H1 (cell line): ENCODE results near the gene ZNF546. TPM values are rescaled to one million over a fixed set of nuclear protein-coding genes. Genes with fewer than 3 reads are reported as not detected.

Experiments used
- CTCF ChIA-PET: fragments of 300-600 bp; sonication (Branson Sonifier 250); formaldehyde crosslinking; loops from one replicate; lab custom pipeline; 2021; ENCODE audit not compliant: partially characterized antibody; lab: Charles Lee
- POLR2A ChIA-PET: fragments of 300-600 bp; sonication (Branson Sonifier 250); formaldehyde crosslinking; loops from one replicate; lab custom pipeline; 2021; ENCODE audit warnings: inconsistent platforms; ENCODE audit not compliant: partially characterized antibody; lab: Charles Lee
- DNase-seq, 2 experiments: peaks; one replicate each; pipeline versions ENCODE4 v3.0.0 to v3.0.0-alpha.2; 2010 to 2022; ENCODE audit warnings: low spot score in 2 of 2, low read depth in 1 of 2, mixed read lengths in 1 of 2
- FAIRE-seq: peaks from 2 replicates; lab custom pipeline; 2011; peaks lifted over from hg19 to GRCh38; lab: Jason Lieb, UNC
- H2AFZ ChIP-seq: 2 replicates; pipeline ENCODE4 v1.8.1; 2012; ENCODE audit warnings: low read length, inconsistent platforms
- H2AK5ac ChIP-seq: 2 replicates; pipeline ENCODE4 v1.6.1; 2013; ENCODE audit warnings: low read depth, low read length
- H2BK120ac ChIP-seq: replicated peaks from 2 replicates; pipeline ENCODE3; 2013; ENCODE audit warnings: low read depth, low read length, inconsistent platforms
- H2BK12ac ChIP-seq: 2 replicates; pipeline ENCODE4 v1.6.1; 2013; ENCODE audit warnings: low read depth, low read length
- H2BK15ac ChIP-seq: 2 replicates; pipeline ENCODE4 v1.6.1; 2013; ENCODE audit warnings: low read length
- H2BK20ac ChIP-seq: 2 replicates; pipeline ENCODE4 v1.6.1; 2013; ENCODE audit warnings: low read length
- H2BK5ac ChIP-seq: 2 replicates; pipeline ENCODE4 v1.6.1; 2013; ENCODE audit warnings: low read depth, low read length
- H3K14ac ChIP-seq: 2 replicates; pipeline ENCODE4 v1.6.1; 2013; ENCODE audit warnings: inconsistent platforms; ENCODE audit not compliant: insufficient read length
- H3K18ac ChIP-seq: 2 replicates; pipeline ENCODE4 v1.6.1; 2013; ENCODE audit warnings: low read length; ENCODE audit errors: extremely low read depth
- H3K23ac ChIP-seq: 2 replicates; pipeline ENCODE4 v1.6.1; 2013; ENCODE audit warnings: inconsistent platforms; ENCODE audit not compliant: insufficient read length
- H3K23me2 ChIP-seq: 2 replicates; pipeline ENCODE4 v1.6.1; 2013; ENCODE audit warnings: low read depth, low read length
- H3K27ac ChIP-seq: 2 replicates; pipeline ENCODE4 v1.6.1; 2011; ENCODE audit warnings: low read depth, low read length, inconsistent platforms
- H3K27me3 ChIP-seq, 4 experiments: replicated peaks in 1 of 4; 1 replicate in 1 of 4; 2 replicates in 3 of 4; pipeline versions ENCODE4 v1.6.1 to v1.8.1; 2011 to 2013; ENCODE audit warnings: low read length in 3 of 4, mild to moderate bottlenecking in 3 of 4, inconsistent platforms in 2 of 4, mixed read lengths in 2 of 4, moderate library complexity in 1 of 4; ENCODE audit not compliant: control insufficient read depth in 3 of 4, insufficient read depth in 3 of 4; ENCODE audit errors: extremely low read depth in 1 of 4
- H3K36me3 ChIP-seq, 4 experiments: 2 replicates each; pipeline versions ENCODE4 v1.6.1 to v1.8.1; 2011 to 2013; ENCODE audit warnings: mild to moderate bottlenecking in 4 of 4, low read length in 3 of 4, moderate library complexity in 2 of 4, control low read depth in 1 of 4, inconsistent platforms in 1 of 4; ENCODE audit not compliant: insufficient read depth in 4 of 4, control insufficient read depth in 2 of 4
- H3K4ac ChIP-seq: replicated peaks from 2 replicates; pipeline ENCODE3; 2013; ENCODE audit warnings: low read length, low read depth, mixed read lengths, inconsistent platforms; ENCODE audit not compliant: insufficient read length
- H3K4me1 ChIP-seq, 4 experiments: replicated peaks in 1 of 4; 1 replicate in 1 of 4; 2 replicates in 3 of 4; pipeline versions ENCODE4 v1.6.1 to v1.8.1; 2011 to 2013; ENCODE audit warnings: low read length in 3 of 4, inconsistent platforms in 2 of 4, mixed read lengths in 1 of 4; ENCODE audit not compliant: insufficient read depth in 4 of 4, control insufficient read depth in 3 of 4
- H3K4me2 ChIP-seq, 2 experiments: 2 replicates each; pipeline versions ENCODE4 v1.6.1 to v1.8.1; 2011 to 2013; ENCODE audit warnings: low read depth in 2 of 2, low read length in 2 of 2, control low read depth in 1 of 2, inconsistent platforms in 1 of 2, mild to moderate bottlenecking in 1 of 2; ENCODE audit not compliant: insufficient read depth in 1 of 2
- H3K4me3 ChIP-seq, 4 experiments: fragments of 200-600, 300-600 bp in 1 of 4; sonication (generic), shearing (Covaris generic), sonication (Bioruptor Twin) in 1 of 4; 2 replicates each; pipeline versions ENCODE4 v1.5.1 to v1.8.1; 2011 to 2016; ENCODE audit warnings: low read length in 4 of 4, low read depth in 3 of 4, control low read depth in 2 of 4, inconsistent platforms in 2 of 4, mild to moderate bottlenecking in 2 of 4, mixed read lengths in 1 of 4, moderate library complexity in 1 of 4; ENCODE audit not compliant: insufficient read depth in 2 of 4; ENCODE audit errors: extremely low read depth in 1 of 4
- H3K56ac ChIP-seq: replicated peaks from 2 replicates; pipeline ENCODE3; 2013; ENCODE audit warnings: low read depth, mild to moderate bottlenecking, mixed read lengths, low read length, inconsistent platforms; ENCODE audit not compliant: insufficient read length
- H3K79me1 ChIP-seq: 2 replicates; pipeline ENCODE4 v1.6.1; 2013; ENCODE audit warnings: low read depth, low read length, control low read depth
- H3K79me2 ChIP-seq, 2 experiments: 2 replicates each; pipeline versions ENCODE4 v1.6.1 to v1.8.1; 2012 to 2013; ENCODE audit warnings: low read length in 2 of 2, mild to moderate bottlenecking in 2 of 2, inconsistent platforms in 1 of 2; ENCODE audit not compliant: insufficient read depth in 2 of 2, control insufficient read depth in 1 of 2
- H3K9ac ChIP-seq, 4 experiments: replicated peaks in 1 of 4; 1 replicate in 1 of 4; 2 replicates in 3 of 4; pipeline versions ENCODE4 v1.6.1 to v1.8.1; 2011 to 2013; ENCODE audit warnings: low read depth in 3 of 4, low read length in 3 of 4, control low read depth in 2 of 4, mild to moderate bottlenecking in 2 of 4, moderate library complexity in 2 of 4, inconsistent platforms in 1 of 4; ENCODE audit errors: extremely low read depth in 1 of 4
- H3K9me3 ChIP-seq, 2 experiments: 2 replicates each; pipeline versions ENCODE4 v1.6.1 to v1.8.1; 2012 to 2013; ENCODE audit warnings: mild to moderate bottlenecking in 2 of 2, moderate library complexity in 2 of 2, control low read depth in 1 of 2, inconsistent platforms in 1 of 2, low read depth in 1 of 2, low read length in 1 of 2, mixed read lengths in 1 of 2; ENCODE audit not compliant: insufficient read depth in 2 of 2
- H4K20me1 ChIP-seq, 2 experiments: replicated peaks in 1 of 2; 2 replicates each; pipeline versions ENCODE3 to v1.8.1; 2011 to 2013; ENCODE audit warnings: inconsistent platforms in 2 of 2, low read length in 2 of 2, mild to moderate bottlenecking in 1 of 2; ENCODE audit not compliant: insufficient read depth in 2 of 2, control insufficient read depth in 1 of 2
- H4K5ac ChIP-seq: 2 replicates; pipeline ENCODE4 v1.6.1; 2013; ENCODE audit warnings: low read length, low read depth, mixed read lengths, inconsistent platforms; ENCODE audit not compliant: insufficient read length
- H4K8ac ChIP-seq: 2 replicates; pipeline ENCODE4 v1.8.0; 2013; ENCODE audit warnings: mild to moderate bottlenecking, moderate library complexity, low read length, inconsistent platforms; ENCODE audit not compliant: insufficient read depth; ENCODE audit errors: extremely low read depth
- H4K91ac ChIP-seq: replicated peaks from 2 replicates; pipeline ENCODE3; 2013; ENCODE audit warnings: low read length, mixed read lengths, inconsistent platforms; ENCODE audit not compliant: insufficient read length
- ATF3 ChIP-seq: IDR thresholded peaks from 2 replicates; pipeline ENCODE4 v1.6.1; 2011; ENCODE audit warnings: low read depth, mild to moderate bottlenecking, low read length; ENCODE audit not compliant: insufficient read depth
- BCL11A ChIP-seq, 2 experiments: IDR thresholded peaks; one replicate each; pipeline ENCODE4 v1.6.1; 2011; ENCODE audit warnings: low read depth in 2 of 2, low read length in 2 of 2, mild to moderate bottlenecking in 2 of 2
- EGR1 ChIP-seq: IDR thresholded peaks from 2 replicates; pipeline ENCODE4 v1.6.1; 2011; ENCODE audit warnings: low read depth, low read length, borderline replicate concordance
- JUND ChIP-seq: IDR thresholded peaks from 2 replicates; pipeline ENCODE4 v1.6.1; 2011; ENCODE audit warnings: mild to moderate bottlenecking, improper control_type of control experiment, low read length
- PHF8 ChIP-seq: fragments of 200-600 bp; sonication (generic); conservative IDR thresholded peaks from 2 replicates; pipeline ENCODE4 v1.7.1; 2012; ENCODE audit warnings: low read depth, mild to moderate bottlenecking, inconsistent platforms, low read length, moderate library complexity
- RFX5 ChIP-seq: IDR thresholded peaks from 2 replicates; pipeline ENCODE4 v1.6.1; 2011; ENCODE audit warnings: low read depth, low read length, improper control_type of control experiment, borderline replicate concordance
- polyA plus RNA-seq, 7 experiments: library from polyadenylated mRNA; depleted of rRNA in 3 of 7; stranded (reverse) in 5 of 7; unstranded in 2 of 7; fragments of >200 nt in 5 of 7; fragments of 200-250 nt in 2 of 7; gene quantifications; 1 replicate in 5 of 7; 2 replicates in 1 of 7; 4 replicates in 1 of 7; pipeline versions ENCODE4 v1.2.1 to v1.2.3, GENCODE V29; 2011 to 2013; ENCODE audit warnings: missing spikeins in 2 of 7, mixed read lengths in 2 of 7
- total RNA-seq: library from RNA; stranded (reverse); fragmentation: NEBNext Ultra II Directional; extraction: Animal tissue kit (Norgen Biotek cat#: 25700); gene quantifications from 2 replicates; pipeline ENCODE4 v1.2.1, GENCODE V29; 2021

Gene ZNF546
- total and polyA plus RNA-seq, 2 of the 8 experiments (the other 6 are each of a cell fraction or from before 2014, with no cell fraction given), result 0.21 to 1.1 TPM

GRCh38 chr19:40009674-40010073 is 12.8 kb downstream of the ZNF546 start:
- no peak overlapping the region for H3K14ac ChIP-seq
- FAIRE-seq (no peak), DNase-seq (no peak)
- no peak overlapping the region for H2BK15ac ChIP-seq
- H3K79me1 ChIP-seq, result no peaks in the 10 kb centered on the region
- no peak overlapping the region for H2BK20ac ChIP-seq
- no peak overlapping the region for H4K5ac ChIP-seq
- no peak overlapping the region for H2BK120ac ChIP-seq
- H3K36me3 ChIP-seq, result peaks cover 0 to 6% (median 0%) of the 10 kb centered on the region in 4 experiments; a peak in 2 of 8 replicates
- H3K23ac ChIP-seq, result no peak overlapping the region
- H4K8ac ChIP-seq, result no peak overlapping the region
- H2BK5ac ChIP-seq, result no peak overlapping the region
- TF ChIP-seq PHF8, result no peak
- TF ChIP-seq JUND, result no peak
- no peak for TF ChIP-seq EGR1
- TF ChIP-seq BCL11A (IDR thresholded peaks at IDR 0.05; ENCODE audit: low read depth in 2 of 2, low read length in 2 of 2), result no peak
- no peak for TF ChIP-seq RFX5
- TF ChIP-seq ATF3, result no peak
- no peaks in the 10 kb centered on the region for H3K27me3 ChIP-seq
- H4K20me1 ChIP-seq, result no peaks in the 10 kb centered on the region
- H3K4ac ChIP-seq, result no peak overlapping the region
- peaks cover 22 to 28% of the 10 kb centered on the region in 2 experiments for H3K9me3 ChIP-seq
- CTCF ChIA-PET, result interaction anchor here (1.7 kb wide), 1 partner anchor 28 kb away, joined by 4 read pairs; no protein-coding TSS in a partner anchor
- H3K18ac ChIP-seq, result no peak overlapping the region
- no peaks in the 10 kb centered on the region for H3K79me2 ChIP-seq
- no peak overlapping the region for H3K9ac ChIP-seq
- H3K4me3 ChIP-seq, result no peak overlapping the region
- H4K91ac ChIP-seq, result no peak overlapping the region
- no peak overlapping the region for H2AK5ac ChIP-seq
- no peaks in the 10 kb centered on the region for H3K23me2 ChIP-seq
- no peaks in the 10 kb centered on the region for H3K4me1 ChIP-seq
- no peak overlapping the region for H2BK12ac ChIP-seq
- POLR2A ChIA-PET, result interaction anchor here (1.5 kb wide), 1 partner anchor 12 kb away, joined by 4 read pairs; the partner anchor contains the start of gene ZNF546
- no peak overlapping the region for H3K27ac ChIP-seq
- H2AFZ ChIP-seq, result no peak overlapping the region
- H3K56ac ChIP-seq, result no peak overlapping the region
- no peak overlapping the region for H3K4me2 ChIP-seq
